Heart left ventricle (tissue), 16 donors: Measurements from ENCODE around the gene RAB6B. TPM values are rescaled to one million over a fixed set of nuclear protein-coding genes. Genes with fewer than 3 reads are reported as not detected.

ENCODE experiments used
- ATAC-seq, 4 donors: fragments of 200-7000 bp; cut with Tn5 transposase; one replicate each; pipeline ENCODE4 v1.9.1; 2020 to 2022; ENCODE audit warnings: moderate library complexity in 4 of 4, mild to moderate bottlenecking in 3 of 4, moderate number of reproducible peaks in 1 of 4
- DNase-seq, 5 donors: peaks; one replicate each; pipeline ENCODE4 v3.0.0-alpha.2; 2020
- H3K27ac ChIP-seq, 12 donors: fragments of 200-600 bp; sonication (generic) in 4 of 12; one replicate each; pipeline versions ENCODE4 v1.5.0 to v1.8.0; 2016 to 2022; ENCODE audit warnings: mild to moderate bottlenecking in 2 of 12
- H3K27me3 ChIP-seq, 9 donors: fragments of 200-600 bp; sonication (generic) in 2 of 9; one replicate each; pipeline versions ENCODE4 v1.5.1 to v1.8.0; 2016 to 2022; ENCODE audit warnings: mild to moderate bottlenecking in 3 of 9
- H3K36me3 ChIP-seq, 9 donors: fragments of 200-600 bp; sonication (generic) in 2 of 9; one replicate each; pipeline versions ENCODE4 v1.5.0 to v1.8.0; 2018 to 2022; ENCODE audit warnings: mild to moderate bottlenecking in 2 of 9
- H3K4me1 ChIP-seq, 12 donors: fragments of 200-600 bp; sonication (generic) in 4 of 12; one replicate each; pipeline versions ENCODE4 v1.5.0 to v1.8.0; 2016 to 2022; ENCODE audit warnings: mild to moderate bottlenecking in 3 of 12
- H3K4me3 ChIP-seq, 12 donors: fragments of 200-600 bp; sonication (generic) in 4 of 12; one replicate each; pipeline versions ENCODE4 v1.5.0 to v1.8.0; 2017 to 2022; ENCODE audit warnings: mild to moderate bottlenecking in 9 of 12, moderate library complexity in 4 of 12
- H3K9me3 ChIP-seq, 12 donors: fragments of 200-600 bp; sonication (generic) in 4 of 12; one replicate each; pipeline versions ENCODE4 v1.5.0 to v1.8.0; 2016 to 2022; ENCODE audit warnings: mild to moderate bottlenecking in 1 of 12
- POLR2A ChIP-seq, 2 donors: fragments of 450-650 bp; IDR thresholded peaks; one replicate each; pipeline ENCODE4 v1.6.1; 2017; ENCODE audit warnings: antibody characterized with exemption in 2 of 2, mild to moderate bottlenecking in 2 of 2, moderate library complexity in 2 of 2
- WGBS, 4 donors: extraction: QIAGEN DNeasy Blood & Tissue Kit in 2 of 4; methylation state at CpG; one replicate each; pipeline versions ENCODE4 v1.1.5 to v1.1.7; 2013 to 2018; 5-methylcytosine and 5-hydroxymethylcytosine counted together
- intact Hi-C, 10 donors: fragments of 100-400 bp; cut with DNase I; formaldehyde crosslinking; loops; one replicate each; pipeline versions ENCODE4 v1.11.1 to v1.14.2; 2022
- polyA plus RNA-seq, 2 donors: library from polyadenylated mRNA; stranded (reverse); fragments of 200-250 nt; gene quantifications; one replicate each; pipeline ENCODE4 v1.2.3, GENCODE V29; 2013
- total RNA-seq, 9 donors: library from RNA; depleted of rRNA in 2 of 9; stranded (reverse); fragments of >200 nt in 2 of 9; fragmentation: NEBNext Ultra II Directional in 3 of 9; extraction: Animal tissue kit (Norgen Biotek cat#: 25700) in 3 of 9; gene quantifications; one replicate each; pipeline versions ENCODE4 v1.1.0 to v1.2.4, GENCODE V29; 2016 to 2023
- TF ChIP-seq, protein P1 (sequence below), 12 donors: fragments of 200-600 bp; sonication (generic) in 4 of 12; IDR thresholded peaks; one replicate each; pipeline versions ENCODE4 v1.5.0 to v1.8.0; 2018 to 2022; ENCODE audit warnings: antibody characterized with exemption in 12 of 12, mild to moderate bottlenecking in 5 of 12
- donor health status: ischemic (EF 13 %, LVEDD 7.1; RV severe dilation, severe dysfunction).
- donor health status: healthy with polysubstance abuse.
- donor health status: DM: no; HTN: yes; CAD: no.
- donor health status: DM: no; HTN: no; CAD: no.
- donor health status: ischemic (EF 25% LVEDD 6.9; RV normal size, moderate dysfunction).
- donor health status: ischemic (EF 25% LVEDD 5.7; RV mildly dilated, moderate dysfunction).
- donor health status: healthy.
- donor health status: DM: yes; HTN: yes; CAD: no.
- donor health status: ischemic (EF 35%, LVEDD 5.7; RV mildly dilated, moderate dysfunction).
- donor health status: nonischemic (EF 11% LVEDD 7.7; RV severe dilation, severe dysfunction).
- donor health status: DM: yes; HTN: yes; CAD: no.
- donor health status: PGD.
- donor health status: ischemic (EF 29% LVEDD 5.4; RV normal size, mild dysfunction).
- donor health status: nonischemic (EF 23%, LVEDD 6.1; RV moderate dilation, normal function).

The RAB6B gene
- total and polyA plus RNA-seq, 11 donors = 12.4 to 57.2 (median 43.1) TPM

DNA sequence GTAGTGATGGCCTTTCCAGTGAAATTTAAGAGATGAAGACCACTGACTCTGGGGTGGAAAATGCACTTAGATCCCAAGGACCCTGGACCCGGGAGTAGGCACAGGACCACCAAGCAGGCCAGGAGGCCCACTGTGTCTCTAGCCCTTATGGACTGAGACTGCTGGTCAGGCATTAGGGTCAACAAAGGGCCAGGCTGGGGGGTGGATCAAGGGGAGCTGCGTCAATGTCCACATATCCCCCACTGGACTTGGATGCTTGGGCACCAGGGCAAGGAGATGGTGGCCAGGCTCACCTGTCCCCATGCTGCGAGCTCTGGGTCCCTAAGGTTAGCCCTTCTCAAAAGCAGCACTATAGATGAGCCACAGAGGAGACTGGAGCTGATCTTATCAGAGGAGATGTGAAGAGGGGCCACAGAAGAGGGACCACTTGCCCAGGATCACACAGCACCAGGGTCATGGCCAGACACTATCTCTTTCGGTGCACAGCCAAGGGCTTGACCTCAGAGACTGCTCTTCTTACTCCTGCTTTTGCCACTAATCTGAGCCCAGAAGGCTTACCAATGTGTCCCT is 14.7 kb downstream of the RAB6B start:
- H3K4me3 ChIP-seq = no peak overlapping the region
- WGBS, 4 donors = 88 to 96% (median 95%) methylated on average over 2 to 4 of the region's 4 CpGs
- no peak overlapping the region for H3K27ac ChIP-seq
- H3K4me1 ChIP-seq = peaks cover 0 to 19% (median 4%) of the 10 kb centered on the region in 12 donors
- TF ChIP-seq, protein P1, sequence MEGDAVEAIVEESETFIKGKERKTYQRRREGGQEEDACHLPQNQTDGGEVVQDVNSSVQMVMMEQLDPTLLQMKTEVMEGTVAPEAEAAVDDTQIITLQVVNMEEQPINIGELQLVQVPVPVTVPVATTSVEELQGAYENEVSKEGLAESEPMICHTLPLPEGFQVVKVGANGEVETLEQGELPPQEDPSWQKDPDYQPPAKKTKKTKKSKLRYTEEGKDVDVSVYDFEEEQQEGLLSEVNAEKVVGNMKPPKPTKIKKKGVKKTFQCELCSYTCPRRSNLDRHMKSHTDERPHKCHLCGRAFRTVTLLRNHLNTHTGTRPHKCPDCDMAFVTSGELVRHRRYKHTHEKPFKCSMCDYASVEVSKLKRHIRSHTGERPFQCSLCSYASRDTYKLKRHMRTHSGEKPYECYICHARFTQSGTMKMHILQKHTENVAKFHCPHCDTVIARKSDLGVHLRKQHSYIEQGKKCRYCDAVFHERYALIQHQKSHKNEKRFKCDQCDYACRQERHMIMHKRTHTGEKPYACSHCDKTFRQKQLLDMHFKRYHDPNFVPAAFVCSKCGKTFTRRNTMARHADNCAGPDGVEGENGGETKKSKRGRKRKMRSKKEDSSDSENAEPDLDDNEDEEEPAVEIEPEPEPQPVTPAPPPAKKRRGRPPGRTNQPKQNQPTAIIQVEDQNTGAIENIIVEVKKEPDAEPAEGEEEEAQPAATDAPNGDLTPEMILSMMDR (IDR thresholded peaks at IDR 0.05) = no peak
- no peak for TF ChIP-seq POLR2A (IDR thresholded peaks at IDR 0.05)
- no peaks in the 10 kb centered on the region for H3K36me3 ChIP-seq
- no peaks in the 10 kb centered on the region for H3K27me3 ChIP-seq
- peak in 1 of 5 donors; percentile 10 for DNase-seq
- intact Hi-C loops = loop anchor here in 1 of 10 donors (5.0 kb wide), 1 partner anchor 34 kb away; no protein-coding TSS in a partner anchor
- H3K9me3 ChIP-seq = peaks cover 0 to 26% (median 6%) of the 10 kb centered on the region in 12 donors
- ATAC-seq = no peak

DNA sequence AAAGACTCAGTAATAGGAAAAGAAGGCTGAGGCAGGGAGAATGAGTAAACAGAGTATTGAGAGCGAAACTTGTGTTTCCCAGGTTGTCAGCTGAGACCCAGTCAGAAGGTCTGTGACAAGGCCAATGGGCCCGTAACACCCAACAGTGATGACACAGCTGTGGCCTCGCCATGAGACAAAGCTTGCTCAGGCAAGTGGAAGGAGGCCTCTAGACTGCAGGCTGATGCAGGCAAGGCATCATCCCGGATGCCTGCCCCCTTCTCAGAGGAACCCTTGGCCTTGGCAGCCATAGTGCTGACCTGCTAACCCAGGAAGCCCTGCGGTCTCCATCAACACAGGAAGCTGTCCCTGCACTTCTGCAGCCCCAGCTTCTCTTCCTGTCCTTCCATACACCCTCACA is 15.4 kb downstream of the RAB6B start:
- Histone ChIP-seq H3K9me3 (peaks cover 0 to 26% (median 6%) of the 10 kb centered on the region in 12 donors), H3K36me3 (no peaks in the 10 kb centered on the region), H3K27me3 (no peaks in the 10 kb centered on the region), H3K4me1 (peaks cover 0 to 19% (median 4%) of the 10 kb centered on the region in 12 donors), H3K27ac (no peak overlapping the region), H3K4me3 (no peak overlapping the region)
- ATAC-seq (peak in 2 of 4 donors; percentile 8 to 45), DNase-seq (peak in 1 of 5 donors; percentile 15)
- intact Hi-C loops = loop anchor here in 1 of 10 donors (5.0 kb wide), 1 partner anchor 33 kb away; no protein-coding TSS in a partner anchor
- 66 to 84% (median 82%) methylated on average over 5 of the region's 5 CpGs for WGBS, 4 donors
- TF ChIP-seq POLR2A (IDR thresholded peaks at IDR 0.05) = no peak
- TF ChIP-seq, protein P1 (IDR thresholded peaks at IDR 0.05) = no peak

DNA sequence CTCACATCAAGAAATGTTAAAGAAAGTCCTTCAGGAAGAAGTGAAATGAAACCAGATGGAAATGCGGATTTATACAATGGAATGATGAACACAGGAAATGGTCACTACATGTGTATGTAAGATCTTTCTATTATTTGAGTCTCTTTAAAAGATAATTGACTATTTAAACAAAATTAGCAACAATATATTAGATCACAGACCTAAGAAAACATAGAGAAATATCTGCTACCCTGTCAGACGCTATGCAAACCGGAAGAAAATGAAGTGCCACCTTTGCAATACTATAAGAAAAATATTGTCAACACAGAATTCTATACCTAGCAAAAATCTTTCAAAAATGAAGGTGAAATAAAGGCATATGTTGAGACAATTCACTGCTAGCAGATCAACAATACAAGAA is 17.2 kb downstream of the RAB6B start:
- no peak for DNase-seq
- H3K27me3 ChIP-seq = no peaks in the 10 kb centered on the region
- WGBS, 4 donors = 76 to 92% (median 91%) methylated on average over 3 of the region's 3 CpGs
- no peak for ATAC-seq
- peaks cover 0 to 11% (median 2%) of the 10 kb centered on the region in 12 donors for H3K4me1 ChIP-seq
- no peak overlapping the region for H3K27ac ChIP-seq
- no peak overlapping the region for H3K4me3 ChIP-seq
- intact Hi-C loops = no loop called here
- TF ChIP-seq POLR2A (IDR thresholded peaks at IDR 0.05) = no peak
- TF ChIP-seq, protein P1 (IDR thresholded peaks at IDR 0.05) = no peak
- H3K36me3 ChIP-seq = no peaks in the 10 kb centered on the region
- H3K9me3 ChIP-seq = peaks cover 0 to 26% (median 6%) of the 10 kb centered on the region in 12 donors

DNA sequence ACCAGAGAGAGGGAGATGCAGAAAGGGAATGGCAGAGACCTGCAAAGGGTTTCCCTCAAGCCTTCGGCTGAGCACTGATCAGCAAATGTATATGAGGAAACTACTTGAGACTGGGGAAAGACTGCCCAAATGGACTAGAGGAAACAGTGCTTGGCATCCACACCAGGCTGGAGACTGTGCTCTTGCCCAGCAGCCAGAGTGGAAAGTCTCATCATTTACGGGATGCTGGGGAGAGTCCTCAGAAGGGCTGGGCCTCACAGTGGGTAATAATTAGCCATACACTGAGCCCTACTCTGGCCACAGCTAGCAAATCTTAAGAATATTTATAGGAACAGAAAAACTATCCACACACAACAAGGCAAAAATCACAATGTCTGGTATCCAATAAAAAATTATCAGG is 18.5 kb downstream of the RAB6B start:
- TF ChIP-seq POLR2A (IDR thresholded peaks at IDR 0.05) = no peak
- TF ChIP-seq, protein P1 (IDR thresholded peaks at IDR 0.05) = no peak
- H3K4me3 ChIP-seq = no peak overlapping the region
- no peaks in the 10 kb centered on the region for H3K27me3 ChIP-seq
- intact Hi-C loops = no loop called here
- H3K4me1 ChIP-seq = no peaks in the 10 kb centered on the region
- H3K27ac ChIP-seq = no peak overlapping the region
- DNase-seq (no peak), ATAC-seq (no peak)
- no peaks in the 10 kb centered on the region for H3K36me3 ChIP-seq
- WGBS, 4 donors = 88 to 97% (median 92%) methylated on average over 2 of the region's 2 CpGs
- peaks cover 0 to 25% (median 6%) of the 10 kb centered on the region in 12 donors for H3K9me3 ChIP-seq
